ENCODE results near the gene NSMF. TPM values are rescaled to one million over a fixed set of nuclear protein-coding genes. Genes with fewer than 3 reads are reported as not detected.

The NSMF gene
- total RNA-seq, 1 experiment from 2014 or later, result 73.4 TPM

GRCh38 chr9:137463931-137464290 is 4.8 kb upstream of the NSMF start:
- Histone ChIP-seq H2AFZ (no peak overlapping the region), H3K9me2 (ENCODE audit: insufficient read depth) (no peaks in the 10 kb centered on the region), H3F3A (ENCODE audit: insufficient read depth, low read depth) (no peaks in the 10 kb centered on the region), H3K36me3 (ENCODE audit: low read depth) (no peaks in the 10 kb centered on the region), H3K4me3 (no peak overlapping the region), H3K4me2 (no peak overlapping the region), H3K79me2 (ENCODE audit: low read depth) (no peaks in the 10 kb centered on the region), H3K27ac (no peak overlapping the region), H3K9me3 (ENCODE audit: insufficient read depth, low read depth) (no peaks in the 10 kb centered on the region), H3K27me3 (ENCODE audit: insufficient read depth, low read depth) (0 out of 2 replicates have a peak, but pooled peaks cover 6% of the 10 kb centered on the region), H3K4me1 (replicated peaks; ENCODE audit: insufficient read depth) (0 out of 2 replicates have a peak, but pooled peaks cover 4% of the 10 kb centered on the region), H4K20me1 (ENCODE audit: insufficient read depth) (no peaks in the 10 kb centered on the region)
- TF ChIP-seq EZH2 (IDR thresholded peaks at IDR 0.05; ENCODE audit: low read depth) (no peak), CTCF (conservative IDR thresholded peaks at IDR 0.05) (no peak)
- ChIA-PET POLR2A (ENCODE audit: unreplicated experiment) (no interaction called here), CTCF (no interaction called here)
- no peak for DNase-seq
- no TSS peak for BruUV-seq (replicated peaks)
- intact Hi-C loops (cut with micrococcal nuclease; ENCODE audit: unreplicated experiment), result no loop called here

GRCh38 chr9:137462986-137463930 is 4.1 kb upstream of the NSMF start:
- CTCF ChIA-PET, result no interaction called here
- H3K27me3 ChIP-seq (ENCODE audit: insufficient read depth, low read depth), result 0 out of 2 replicates have a peak, but pooled peaks cover 6% of the 10 kb centered on the region

More at GRCh38 chr9:137462986-137463930, 4.1 kb upstream of the NSMF start:
- Histone ChIP-seq H3K4me3 (no peak overlapping the region), H3K9me3 (ENCODE audit: insufficient read depth, low read depth) (no peaks in the 10 kb centered on the region), H4K20me1 (ENCODE audit: insufficient read depth) (no peaks in the 10 kb centered on the region), H3K27ac (no peak overlapping the region), H2AFZ (no peak overlapping the region), H3K9me2 (ENCODE audit: insufficient read depth) (no peaks in the 10 kb centered on the region), H3K4me1 (replicated peaks; ENCODE audit: insufficient read depth) (0 out of 2 replicates have a peak, but pooled peaks cover 4% of the 10 kb centered on the region), H3K4me2 (no peak overlapping the region), H3K36me3 (ENCODE audit: low read depth) (no peaks in the 10 kb centered on the region), H3F3A (ENCODE audit: insufficient read depth, low read depth) (no peaks in the 10 kb centered on the region), H3K79me2 (ENCODE audit: low read depth) (no peaks in the 10 kb centered on the region)
- no TSS peak for BruUV-seq (replicated peaks)
- intact Hi-C loops (cut with micrococcal nuclease; ENCODE audit: unreplicated experiment), result no loop called here
- TF ChIP-seq EZH2 (IDR thresholded peaks at IDR 0.05; ENCODE audit: low read depth) (no peak), CTCF (conservative IDR thresholded peaks at IDR 0.05) (no peak)
- POLR2A ChIA-PET (ENCODE audit: unreplicated experiment), result no interaction called here
- DNase-seq, result no peak
